ENCODE measurements around the gene TRMO.

TRMO gene

GRCh38 chr9:97854696-97855485 is 67.4 kb downstream of the TRMO start:
- no peak overlapping the region for H3K27ac ChIP-seq
- TF ChIP-seq CTCF (IDR thresholded peaks at IDR 0.05) (no peak), ZFX (IDR thresholded peaks at IDR 0.05; ENCODE audit: borderline replicate concordance) (no peak)

All from 22Rv1 (cell line).